Spleen (tissue), 7 donors: Measurements from ENCODE around the gene RHOV.

ENCODE experiments used
- CTCF ChIP-seq, 11 experiments: fragments of 200-600 bp in 7 of 11; fragments of 450-650 bp in 4 of 11; sonication (generic) in 4 of 11; IDR thresholded peaks in 8 of 11; conservative IDR thresholded peaks in 3 of 11; 1 replicate in 7 of 11; 2 replicates in 4 of 11; pipeline versions ENCODE4 v1.4.0 to v1.8.0; 2016 to 2021; ENCODE audit warnings: antibody characterized with exemption in 11 of 11, inconsistent platforms in 4 of 11, mild to moderate bottlenecking in 1 of 11
- POLR2A ChIP-seq, 3 donors: fragments of 450-650 bp; IDR thresholded peaks; one replicate each; pipeline ENCODE4 v1.5.1; 2017; ENCODE audit warnings: antibody characterized with exemption in 3 of 3, mild to moderate bottlenecking in 1 of 3
- POLR2AphosphoS5 ChIP-seq, 3 donors: sonication (generic); formaldehyde crosslinking; IDR thresholded peaks; one replicate each; pipeline ENCODE4 v1.5.1; 2017; ENCODE audit warnings: antibody characterized with exemption in 3 of 3
- donor health status: DM: no; HTN: no; CAD: no; lungs with moderate emphysema.
- donor health status: DM: no; HTN: no; CAD: no.
- donor health status: DM: no; HTN: no; CAD: no.

GRCh38 chr15:40893733-40894680 is 20.0 kb upstream of the RHOV start, which contains the start of gene VPS18:
- TF ChIP-seq POLR2A (IDR thresholded peaks at IDR 0.05): peak in 1 of 3 donors; percentile 66
- peak; percentile 99 to 100 (median 100) for TF ChIP-seq CTCF (IDR thresholded peaks at IDR 0.05 in 8 of 11, conservative IDR thresholded peaks at IDR 0.05 in 3 of 11)
- peak; percentile 95 to 98 (median 96) for TF ChIP-seq POLR2AphosphoS5 (IDR thresholded peaks at IDR 0.05)
